ENCODE measurements around the gene MBD3L4.

DNA sequence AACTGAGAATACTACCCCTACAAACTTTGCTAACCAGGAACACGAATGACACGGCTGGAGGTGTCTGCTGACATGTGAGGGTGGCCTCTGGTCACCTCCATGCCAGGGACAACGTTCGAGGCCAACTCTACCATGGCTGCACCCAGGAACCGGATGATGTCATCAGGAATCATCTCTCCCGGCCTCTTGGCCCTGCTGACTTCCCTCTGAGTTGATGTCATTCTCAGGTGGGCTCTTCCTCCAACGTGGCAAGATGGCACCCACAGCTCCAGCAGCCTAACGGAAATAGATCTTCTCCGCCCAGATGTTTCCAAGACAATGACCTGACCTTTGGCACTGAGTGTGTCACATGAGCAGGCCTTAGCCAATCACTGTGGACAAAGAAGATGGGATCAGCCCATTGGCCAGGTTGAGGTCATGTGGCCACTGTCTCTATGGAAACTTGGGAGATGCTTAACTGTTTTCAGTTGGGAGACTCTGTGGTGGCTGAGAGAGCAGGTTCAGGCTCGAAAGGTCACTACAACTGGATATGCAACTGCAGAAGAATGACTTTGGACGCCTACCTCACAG, 33.8 kb downstream of the MBD3L4 start:
- TF ChIP-seq, protein P1, sequence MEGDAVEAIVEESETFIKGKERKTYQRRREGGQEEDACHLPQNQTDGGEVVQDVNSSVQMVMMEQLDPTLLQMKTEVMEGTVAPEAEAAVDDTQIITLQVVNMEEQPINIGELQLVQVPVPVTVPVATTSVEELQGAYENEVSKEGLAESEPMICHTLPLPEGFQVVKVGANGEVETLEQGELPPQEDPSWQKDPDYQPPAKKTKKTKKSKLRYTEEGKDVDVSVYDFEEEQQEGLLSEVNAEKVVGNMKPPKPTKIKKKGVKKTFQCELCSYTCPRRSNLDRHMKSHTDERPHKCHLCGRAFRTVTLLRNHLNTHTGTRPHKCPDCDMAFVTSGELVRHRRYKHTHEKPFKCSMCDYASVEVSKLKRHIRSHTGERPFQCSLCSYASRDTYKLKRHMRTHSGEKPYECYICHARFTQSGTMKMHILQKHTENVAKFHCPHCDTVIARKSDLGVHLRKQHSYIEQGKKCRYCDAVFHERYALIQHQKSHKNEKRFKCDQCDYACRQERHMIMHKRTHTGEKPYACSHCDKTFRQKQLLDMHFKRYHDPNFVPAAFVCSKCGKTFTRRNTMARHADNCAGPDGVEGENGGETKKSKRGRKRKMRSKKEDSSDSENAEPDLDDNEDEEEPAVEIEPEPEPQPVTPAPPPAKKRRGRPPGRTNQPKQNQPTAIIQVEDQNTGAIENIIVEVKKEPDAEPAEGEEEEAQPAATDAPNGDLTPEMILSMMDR (IDR thresholded peaks at IDR 0.05), result no peak
- no peak for TF ChIP-seq POLR2A (IDR thresholded peaks at IDR 0.05)
